ENCODE measurements around the gene CARD11. TPM values are rescaled to one million over a fixed set of nuclear protein-coding genes. Genes with fewer than 3 reads are reported as not detected.

The CARD11 gene
- total and polyA plus RNA-seq, 2 experiments from 2014 or later, result 17.7 to 29.0 TPM

GRCh38 chr7:2944739-2945138 lies 98.9 kb downstream of the CARD11 start (continued):
- no peak for TF ChIP-seq ETS1 (IDR thresholded peaks at IDR 0.05)
- TF ChIP-seq CREB1 (CRISPR knock-in tag; IDR thresholded peaks at IDR 0.05; ENCODE audit: low read depth), result no peak
- TF ChIP-seq ZNF114 (CRISPR knock-in tag; IDR thresholded peaks at IDR 0.05), result no peak
- no peak for TF ChIP-seq EZH2 (IDR thresholded peaks at IDR 0.05; ENCODE audit: low read depth, unreplicated experiment)

GRCh38 chr7:2943851-2944601 lies 99.6 kb downstream of the CARD11 start:
- H3K9me2 ChIP-seq (ENCODE audit: insufficient read depth), result 0 out of 2 replicates have a peak, but pooled peaks cover 3% of the 10 kb centered on the region
- no peaks in the 10 kb centered on the region for H3K79me2 ChIP-seq (replicated peaks; ENCODE audit: insufficient read depth)
- no peak overlapping the region for H3K4me3 Mint-ChIP-seq
- peaks cover 5% of the 10 kb centered on the region; the same call in 1 of the 2 replicates for H3K4me1 ChIP-seq (ENCODE audit: insufficient read depth)
- DNase-seq (ENCODE audit: low spot score), result no peak
- no peaks in the 10 kb centered on the region for H3K27me3 ChIP-seq (ENCODE audit: insufficient read depth)
- peaks cover 7% of the 10 kb centered on the region; the same call in 2 of the 3 replicates for H3K9me3 Mint-ChIP-seq
- H3K27ac Mint-ChIP-seq, result no peak overlapping the region; the same call in 1 of the 2 replicates
- H3K4me3 ChIP-seq, result no peak overlapping the region
- H2AFZ ChIP-seq, result no peak overlapping the region
- peaks cover 7% of the 10 kb centered on the region; the same call in 2 of the 3 replicates for H3K4me1 Mint-ChIP-seq
- H3K27ac ChIP-seq (ENCODE audit: low read depth), result no peak overlapping the region
- no peaks in the 10 kb centered on the region for H3F3A ChIP-seq (replicated peaks; ENCODE audit: low read depth)
- H3K4me2 ChIP-seq, result no peak overlapping the region
- no peak for ATAC-seq
- H3K27me3 Mint-ChIP-seq (ENCODE audit: insufficient read depth, low read depth, poor library complexity), result peaks cover 2% of the 10 kb centered on the region
- H3K36me3 Mint-ChIP-seq (ENCODE audit: low read depth), result peaks cover 34% of the 10 kb centered on the region
- H4K20me1 ChIP-seq (replicated peaks; ENCODE audit: insufficient read depth), result no peaks in the 10 kb centered on the region
- H3K36me3 ChIP-seq (ENCODE audit: insufficient read depth), result no peaks in the 10 kb centered on the region; the same call in 1 of the 2 replicates
- TF ChIP-seq NANOG (IDR thresholded peaks at IDR 0.05; ENCODE audit: borderline replicate concordance), result no peak
- no peak for TF ChIP-seq ZNF331 (CRISPR knock-in tag; IDR thresholded peaks at IDR 0.05; ENCODE audit: low read depth)
- TF ChIP-seq ZNF114 (CRISPR knock-in tag; IDR thresholded peaks at IDR 0.05), result no peak
- TF ChIP-seq EZH2 (IDR thresholded peaks at IDR 0.05; ENCODE audit: low read depth, unreplicated experiment), result no peak

GRCh38 chr7:2941216-2941859 lies 102.3 kb downstream of the CARD11 start:
- no peaks in the 10 kb centered on the region for H3K4me1 ChIP-seq (ENCODE audit: insufficient read depth)
- ATAC-seq, result no peak
- no peaks in the 10 kb centered on the region for H3K27me3 ChIP-seq (ENCODE audit: insufficient read depth)
- no peak overlapping the region for H3K27ac ChIP-seq (ENCODE audit: low read depth)
- H2AFZ ChIP-seq, result no peak overlapping the region
- no peak for DNase-seq (ENCODE audit: low spot score)
- H3K4me3 ChIP-seq, result no peak overlapping the region
- no peaks in the 10 kb centered on the region for H3F3A ChIP-seq (replicated peaks; ENCODE audit: low read depth)
- H3K27me3 Mint-ChIP-seq (ENCODE audit: insufficient read depth, low read depth, poor library complexity), result peaks cover 2% of the 10 kb centered on the region
- no peak overlapping the region for H3K4me3 Mint-ChIP-seq
- 0 out of 2 replicates have a peak, but pooled peaks cover 3% of the 10 kb centered on the region for H3K9me2 ChIP-seq (ENCODE audit: insufficient read depth)
- no peaks in the 10 kb centered on the region for H3K79me2 ChIP-seq (replicated peaks; ENCODE audit: insufficient read depth)
- H3K36me3 ChIP-seq (ENCODE audit: insufficient read depth), result no peaks in the 10 kb centered on the region; the same call in 1 of the 2 replicates
- H3K27ac Mint-ChIP-seq, result no peak overlapping the region
- no peaks in the 10 kb centered on the region for H3K9me3 Mint-ChIP-seq
- no peaks in the 10 kb centered on the region for H4K20me1 ChIP-seq (replicated peaks; ENCODE audit: insufficient read depth)
- H3K36me3 Mint-ChIP-seq (ENCODE audit: low read depth), result peaks cover 33% of the 10 kb centered on the region
- no peak overlapping the region for H3K4me2 ChIP-seq
- H3K4me1 Mint-ChIP-seq, result peaks cover 3% of the 10 kb centered on the region
- no peak for TF ChIP-seq ZNF462 (CRISPR knock-in tag; IDR thresholded peaks at IDR 0.05)
- no peak for TF ChIP-seq CTCF (conservative IDR thresholded peaks at IDR 0.05; ENCODE audit: low read depth in 2 of 2)
